ENCODE results near the gene CCDC50. TPM values are rescaled to one million over a fixed set of nuclear protein-coding genes. Genes with fewer than 3 reads are reported as not detected.

The CCDC50 gene
- polyA plus RNA-seq, 12 donors: 26.4 to 38.1 (median 29.8) TPM; not detected in 1

GRCh38 chr3:191343913-191344312 lies 14.7 kb downstream of the CCDC50 start:
- DNase-seq: no peak

DNA sequence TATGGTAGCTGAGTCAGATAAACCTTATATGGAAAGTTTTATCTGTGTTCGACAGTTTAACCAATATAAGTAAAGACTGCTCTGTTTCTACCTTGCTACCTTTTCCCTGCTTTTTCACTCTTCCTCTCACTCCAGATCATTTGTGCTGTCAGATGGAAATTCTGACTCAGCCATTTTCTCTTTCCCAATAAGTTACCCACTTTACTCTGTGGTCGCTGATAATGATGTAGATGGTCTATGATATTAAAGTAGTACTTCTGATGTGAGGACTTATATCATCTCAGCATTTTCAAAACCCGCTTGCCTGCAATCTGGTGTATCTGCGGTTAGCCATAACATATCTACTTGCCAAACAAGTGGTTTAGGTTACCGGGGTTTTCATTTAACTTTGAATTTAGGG lies 16.1 kb downstream of the CCDC50 start:
- no peak for DNase-seq

- DNase-seq: no peak
Observed at GRCh38 chr3:191347228-191347627, 18.0 kb downstream of the CCDC50 start.

DNA sequence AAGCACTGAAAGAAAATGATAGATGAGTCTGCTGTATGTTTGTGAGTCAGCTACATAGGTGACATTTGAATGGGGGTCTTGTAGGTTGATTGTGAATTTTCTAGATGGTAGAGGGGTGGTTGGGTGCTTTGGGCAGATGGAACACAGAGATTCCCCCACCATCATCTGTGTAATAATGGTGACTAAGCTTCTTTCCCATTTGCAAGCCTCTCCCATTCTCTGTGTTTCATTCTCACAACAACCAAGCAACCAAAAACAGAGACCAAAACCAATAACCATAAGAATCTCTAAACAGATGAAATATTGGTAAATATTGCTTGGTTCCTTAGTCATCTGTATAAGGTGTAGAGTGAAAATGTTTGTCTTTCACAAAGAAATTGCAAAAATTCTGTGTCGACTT lies 18.9 kb downstream of the CCDC50 start:
- DNase-seq: no peak

DNA sequence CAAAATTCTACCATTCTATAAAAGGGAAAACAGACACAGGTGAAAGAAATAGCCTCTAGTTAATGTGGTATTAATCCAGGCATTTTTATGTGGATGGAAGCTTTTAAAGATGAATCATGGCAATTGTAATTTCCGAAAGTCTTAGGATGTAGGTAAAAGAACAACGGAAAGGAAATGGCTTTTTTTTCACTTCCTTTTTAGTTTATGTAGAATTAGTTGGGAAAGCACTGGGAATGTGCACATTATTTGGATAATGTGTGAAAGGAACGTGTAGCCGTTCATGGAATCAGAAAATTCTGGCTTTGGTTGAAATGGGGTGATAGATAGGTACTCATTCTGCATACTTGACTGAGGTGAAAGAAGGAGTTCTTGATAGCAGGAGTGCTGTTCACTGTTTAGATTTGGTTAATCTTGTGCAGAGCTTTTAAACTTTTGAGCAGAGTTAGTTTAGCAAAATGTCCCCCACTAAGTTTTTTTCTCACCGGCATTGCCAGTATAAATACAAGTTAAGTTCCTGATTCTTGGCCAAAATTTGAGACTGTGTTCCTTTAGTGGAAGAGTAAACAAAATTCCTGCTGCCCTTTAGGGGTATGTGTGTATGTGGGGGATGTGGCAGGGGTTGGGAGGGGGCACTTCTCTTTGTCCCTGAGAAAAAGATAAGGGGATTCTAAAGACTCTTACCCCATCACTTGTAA lies 21.3 kb downstream of the CCDC50 start:
- no peak for DNase-seq

- no peak for DNase-seq
Observed at GRCh38 chr3:191352014-191352413, 22.8 kb downstream of the CCDC50 start.

DNA sequence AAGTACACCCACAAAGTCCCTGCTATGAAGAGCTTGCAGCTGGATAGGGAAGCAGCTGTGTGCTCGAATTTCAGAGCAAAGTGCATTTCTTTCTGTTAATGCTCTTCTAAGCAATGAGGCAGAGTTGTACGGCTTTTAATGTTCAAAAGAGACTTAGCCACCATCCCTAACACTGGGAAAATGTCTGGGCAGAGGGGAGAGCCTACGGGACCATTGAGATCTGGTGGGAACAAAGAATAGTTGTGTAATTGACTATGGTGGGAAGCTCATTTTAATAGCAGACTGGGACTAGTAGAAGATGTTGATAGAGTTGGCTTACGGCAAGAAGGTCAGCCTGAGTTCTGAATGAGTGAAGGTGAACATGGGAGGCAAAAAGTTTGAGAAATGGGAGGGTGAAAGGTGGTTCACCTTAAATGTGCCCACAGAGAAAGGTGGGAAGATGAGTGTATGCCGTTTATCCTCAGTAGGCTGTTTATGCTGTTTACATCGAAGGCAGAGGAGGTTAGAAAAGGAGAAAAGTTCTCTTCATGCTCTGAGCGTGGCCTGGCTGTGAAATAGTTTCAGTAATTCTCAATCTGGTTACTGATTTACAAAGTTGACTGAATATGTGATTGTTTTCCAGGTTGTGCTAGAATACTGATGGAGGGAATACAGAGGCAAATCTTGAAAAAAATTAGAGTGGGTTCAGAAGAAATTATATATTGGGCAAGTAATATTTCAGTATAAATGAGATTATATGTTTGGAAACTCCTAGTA lies 24.0 kb downstream of the CCDC50 start:
- DNase-seq: no peak

- no peak for DNase-seq
Observed at GRCh38 chr3:191355406-191355805, 26.2 kb downstream of the CCDC50 start.

- no peak for DNase-seq
Observed at GRCh38 chr3:191356631-191357439, 27.6 kb downstream of the CCDC50 start.

- DNase-seq: no peak
Observed at GRCh38 chr3:191357909-191358308, 28.7 kb downstream of the CCDC50 start.

DNA sequence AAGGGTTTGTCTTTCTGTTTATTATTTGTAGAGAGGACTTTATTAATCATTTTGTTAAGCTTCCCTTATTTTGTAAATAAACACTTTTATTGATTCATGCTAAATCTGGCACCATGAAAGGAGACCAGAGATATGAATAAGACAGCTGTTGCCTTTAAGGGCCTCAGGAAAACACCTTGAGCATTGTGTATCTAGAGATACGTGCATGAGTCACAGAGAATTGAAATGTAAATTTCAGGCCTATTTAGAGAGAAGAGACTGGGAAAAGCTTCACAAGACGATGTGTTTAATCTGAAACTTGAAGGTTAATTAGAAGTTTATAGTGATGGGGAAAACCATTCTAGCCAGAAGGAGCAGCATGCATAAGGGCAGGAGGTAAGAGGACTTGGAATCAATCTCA lies 29.7 kb downstream of the CCDC50 start:
- DNase-seq: no peak

GRCh38 chr3:191360620-191361019 lies 31.4 kb downstream of the CCDC50 start:
- no peak for DNase-seq

DNA sequence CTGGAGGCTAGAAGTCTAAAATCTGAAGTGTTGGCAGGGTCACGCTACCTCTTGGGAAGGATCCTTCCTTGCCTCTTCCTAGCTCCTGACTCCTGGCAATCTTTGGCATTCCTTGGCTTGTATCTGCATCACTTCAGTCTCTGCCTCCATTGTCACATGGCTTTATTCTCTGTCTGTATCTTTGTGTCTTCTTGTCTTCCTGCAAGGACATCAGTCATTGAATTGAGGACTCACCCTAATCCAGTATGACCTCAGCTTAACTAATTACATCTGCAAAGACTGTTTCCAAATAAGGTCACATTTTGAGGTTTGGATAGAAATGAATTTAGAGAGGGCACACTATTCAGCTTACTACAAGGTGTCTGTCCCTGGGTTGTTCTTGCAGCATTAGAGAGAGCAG lies 32.3 kb downstream of the CCDC50 start:
- DNase-seq: no peak

DNA sequence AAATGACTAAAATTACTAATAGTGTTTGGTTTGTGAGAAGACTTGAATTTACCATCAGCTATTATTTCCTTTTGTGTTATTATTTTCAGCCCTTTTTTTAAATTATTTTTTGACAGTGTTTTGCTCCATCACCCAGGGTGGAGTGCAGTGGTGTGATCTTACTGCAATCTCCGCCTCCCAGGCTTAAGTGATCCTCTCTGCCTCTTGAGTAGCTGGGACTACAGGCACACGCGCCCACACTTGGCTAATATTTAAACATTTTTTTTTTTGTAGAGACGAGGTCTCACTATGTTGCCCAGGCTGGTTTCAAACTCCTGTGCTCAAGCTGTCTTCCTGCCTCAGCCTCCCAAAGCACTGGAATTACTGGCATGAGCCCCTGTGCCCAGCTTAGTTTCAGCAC lies 32.8 kb downstream of the CCDC50 start:
- DNase-seq: no peak

- no peak for DNase-seq
Observed at GRCh38 chr3:191362524-191363090, 33.4 kb downstream of the CCDC50 start.

- no peak for DNase-seq
Observed at GRCh38 chr3:191363221-191363620, 34.0 kb downstream of the CCDC50 start.

GRCh38 chr3:191366675-191367074 lies 37.5 kb downstream of the CCDC50 start:
- no peak for DNase-seq

DNA sequence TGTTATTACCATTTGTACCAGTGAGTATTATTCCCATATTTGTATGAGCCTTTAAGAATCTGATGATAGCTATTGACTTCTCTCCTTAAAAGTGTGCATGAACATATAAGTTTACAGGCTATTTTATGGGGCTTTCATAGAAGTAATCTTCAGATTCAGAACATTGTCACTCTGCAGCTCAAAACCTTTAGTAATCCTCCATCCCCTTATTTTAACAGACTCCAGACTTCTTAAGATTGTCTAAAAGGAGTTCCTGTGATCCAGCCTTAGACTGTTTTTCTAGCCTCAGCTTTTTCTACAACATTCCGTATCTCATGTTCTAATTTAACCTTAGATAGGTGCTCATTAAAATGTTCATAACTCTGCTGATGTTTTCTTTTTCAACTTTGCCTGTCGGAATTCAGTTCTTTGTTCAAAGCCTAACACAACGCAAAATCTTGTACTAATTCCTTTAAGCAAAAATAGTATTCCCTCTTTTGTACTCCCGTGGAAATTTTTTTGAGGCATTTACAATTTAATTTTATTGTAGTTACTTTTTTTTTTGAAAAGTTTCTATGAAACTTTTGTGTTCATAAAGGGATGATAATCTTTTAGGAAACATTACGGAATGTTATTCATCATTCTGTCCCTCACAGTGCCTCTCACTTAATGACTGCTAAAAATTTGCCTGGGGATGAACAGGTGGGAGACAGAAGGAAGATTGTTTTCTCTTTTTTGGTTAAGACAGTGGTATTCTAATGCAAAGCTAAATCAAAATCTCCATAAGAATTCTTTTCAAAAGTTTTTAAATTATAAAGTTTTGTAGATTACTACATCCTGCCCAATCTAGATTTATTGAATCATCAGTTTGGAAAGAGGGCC lies 39.8 kb downstream of the CCDC50 start:
- DNase-seq: no peak

DNA sequence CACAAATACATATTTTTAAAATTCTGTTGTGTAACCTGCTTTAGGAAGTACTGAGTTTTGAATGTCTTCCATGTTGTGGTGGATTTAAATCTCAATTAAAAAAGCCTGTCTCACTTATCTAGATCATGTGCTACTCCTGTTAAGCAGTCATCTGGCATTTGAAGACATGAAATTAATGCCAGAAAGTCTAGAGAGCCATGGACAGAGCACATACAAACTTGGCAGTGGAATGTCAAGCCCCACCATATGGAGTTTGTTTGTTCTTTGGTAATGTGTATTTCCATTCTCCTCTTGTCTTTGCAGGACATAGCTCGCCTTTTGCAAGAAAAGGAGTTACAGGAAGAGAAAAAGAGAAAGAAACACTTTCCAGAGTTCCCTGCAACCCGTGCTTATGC lies 40.4 kb downstream of the CCDC50 start:
- DNase-seq: no peak

DNA sequence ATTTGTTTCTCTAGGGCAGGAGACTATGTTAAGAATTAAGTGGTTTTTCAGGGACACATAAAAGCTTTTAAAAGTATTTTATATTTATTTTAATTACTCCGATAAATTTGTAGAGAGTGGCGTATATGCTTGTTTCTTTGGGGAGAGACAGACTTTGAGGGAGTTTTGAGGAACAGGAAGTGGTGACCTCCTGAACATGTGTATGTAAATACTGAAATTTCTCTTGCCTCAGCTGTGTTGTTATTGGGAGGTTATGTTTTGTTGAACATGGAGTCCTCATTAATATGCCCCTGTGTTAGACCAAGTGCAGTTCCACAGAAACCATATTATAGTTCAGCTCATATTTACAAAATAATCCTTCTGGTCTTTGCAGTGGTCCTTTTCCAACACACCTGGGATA lies 42.9 kb downstream of the CCDC50 start:
- DNase-seq: no peak

DNA sequence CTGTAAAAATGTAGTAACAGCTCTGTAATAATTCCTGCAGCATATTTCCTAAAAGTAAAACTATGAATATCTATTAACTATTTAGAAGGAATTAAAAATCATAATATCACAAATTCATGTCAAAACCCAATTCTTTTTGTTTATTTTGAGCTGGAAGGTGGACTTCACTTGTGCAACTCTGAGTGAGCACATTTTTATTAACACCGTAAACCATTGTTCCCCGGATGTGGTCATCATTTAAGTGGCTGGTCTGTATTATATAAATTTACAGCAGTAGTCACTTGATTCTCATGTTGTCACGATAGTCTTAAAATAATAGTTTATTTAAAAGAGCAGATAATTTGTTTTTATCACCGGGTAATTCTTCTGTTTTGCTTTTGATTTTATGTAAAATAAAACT lies 44.1 kb downstream of the CCDC50 start:
- no peak for DNase-seq

All from muscle of arm (tissue), 12 donors.